A549 treated with AZD2906 at 1 μM for 4 hours (cell line): Measurements from ENCODE around the gene IKBKE. TPM values are rescaled to one million over a fixed set of nuclear protein-coding genes. Genes with fewer than 3 reads are reported as not detected.

Experiments
- total RNA-seq: library from RNA; stranded (reverse); fragments of 200-300 nt; extraction: Qiagen RNA extraction; gene quantifications from 5 replicates; pipeline ENCODE4 v1.2.3, GENCODE V29; 2022

IKBKE gene
- 5.1 to 6.6 TPM (median 5.5 TPM) in 5 replicates for total RNA-seq

GRCh38 chr1:206469933-206470691 is at the start of gene IKBKE:
Gene IKBKE, plus strand, starts transcription at chr1:206470476. Its CDS starts 2,752 bp downstream, at chr1:206473228.

GRCh38 chr1:206507284-206508129 is 37.2 kb downstream of the IKBKE start, which contains the start of gene RASSF5:
Gene RASSF5, plus strand, starts transcription at chr1:206507531. Its CDS starts 72 bp downstream, at chr1:206507603.

Other genes with a start within 250 kb of the IKBKE start
- 0.77 to 1.1 TPM (median 0.97 TPM) in 5 replicates for gene RASSF5, start 37.1 kb downstream of the IKBKE start, total RNA-seq
- gene EIF2D, start 142.0 kb downstream of the IKBKE start, total RNA-seq = 32.5 to 35.8 TPM (median 34.8 TPM) in 5 replicates
- 9.1 to 13.2 TPM (median 9.4 TPM) in 5 replicates for gene DYRK3, start 165.1 kb downstream of the IKBKE start, total RNA-seq
- 87.7 to 107 TPM (median 101 TPM) in 5 replicates for gene MAPKAPK2, start 214.4 kb downstream of the IKBKE start, total RNA-seq